ENCODE data around the gene OR52N5.

DNA sequence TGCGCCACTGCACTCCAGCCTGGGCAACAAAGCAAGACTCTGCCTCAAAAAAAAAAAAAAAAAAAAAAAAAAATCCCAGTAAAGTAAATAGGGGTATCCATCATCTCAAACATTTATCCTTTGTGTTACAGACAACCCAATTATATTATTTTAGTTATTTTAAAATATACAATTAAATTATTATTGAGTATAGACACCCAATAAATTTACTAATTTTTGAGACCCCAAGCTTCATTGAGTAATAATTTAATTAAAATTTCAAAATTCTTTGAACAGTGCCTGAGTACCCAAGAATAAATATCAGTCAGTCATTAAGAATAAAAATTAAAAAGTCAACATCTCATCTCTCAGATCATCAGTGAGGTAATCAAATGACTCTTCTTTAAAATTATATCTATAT, 29.2 kb downstream of the OR52N5 start, which contains the start of gene OR52N4:
- TF ChIP-seq, protein P1, sequence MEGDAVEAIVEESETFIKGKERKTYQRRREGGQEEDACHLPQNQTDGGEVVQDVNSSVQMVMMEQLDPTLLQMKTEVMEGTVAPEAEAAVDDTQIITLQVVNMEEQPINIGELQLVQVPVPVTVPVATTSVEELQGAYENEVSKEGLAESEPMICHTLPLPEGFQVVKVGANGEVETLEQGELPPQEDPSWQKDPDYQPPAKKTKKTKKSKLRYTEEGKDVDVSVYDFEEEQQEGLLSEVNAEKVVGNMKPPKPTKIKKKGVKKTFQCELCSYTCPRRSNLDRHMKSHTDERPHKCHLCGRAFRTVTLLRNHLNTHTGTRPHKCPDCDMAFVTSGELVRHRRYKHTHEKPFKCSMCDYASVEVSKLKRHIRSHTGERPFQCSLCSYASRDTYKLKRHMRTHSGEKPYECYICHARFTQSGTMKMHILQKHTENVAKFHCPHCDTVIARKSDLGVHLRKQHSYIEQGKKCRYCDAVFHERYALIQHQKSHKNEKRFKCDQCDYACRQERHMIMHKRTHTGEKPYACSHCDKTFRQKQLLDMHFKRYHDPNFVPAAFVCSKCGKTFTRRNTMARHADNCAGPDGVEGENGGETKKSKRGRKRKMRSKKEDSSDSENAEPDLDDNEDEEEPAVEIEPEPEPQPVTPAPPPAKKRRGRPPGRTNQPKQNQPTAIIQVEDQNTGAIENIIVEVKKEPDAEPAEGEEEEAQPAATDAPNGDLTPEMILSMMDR (IDR thresholded peaks at IDR 0.05): no peak
- no peak for TF ChIP-seq POLR2A (IDR thresholded peaks at IDR 0.05)
